ENCODE data around the gene CROCC. TPM values are rescaled to one million over a fixed set of nuclear protein-coding genes. Genes with fewer than 3 reads are reported as not detected.
"Not testable (repeated sequence)": the region's sequence is repeated elsewhere in the genome, so short reads cannot be mapped to it uniquely, and the experiment has no call there.

The CROCC gene, protein sequence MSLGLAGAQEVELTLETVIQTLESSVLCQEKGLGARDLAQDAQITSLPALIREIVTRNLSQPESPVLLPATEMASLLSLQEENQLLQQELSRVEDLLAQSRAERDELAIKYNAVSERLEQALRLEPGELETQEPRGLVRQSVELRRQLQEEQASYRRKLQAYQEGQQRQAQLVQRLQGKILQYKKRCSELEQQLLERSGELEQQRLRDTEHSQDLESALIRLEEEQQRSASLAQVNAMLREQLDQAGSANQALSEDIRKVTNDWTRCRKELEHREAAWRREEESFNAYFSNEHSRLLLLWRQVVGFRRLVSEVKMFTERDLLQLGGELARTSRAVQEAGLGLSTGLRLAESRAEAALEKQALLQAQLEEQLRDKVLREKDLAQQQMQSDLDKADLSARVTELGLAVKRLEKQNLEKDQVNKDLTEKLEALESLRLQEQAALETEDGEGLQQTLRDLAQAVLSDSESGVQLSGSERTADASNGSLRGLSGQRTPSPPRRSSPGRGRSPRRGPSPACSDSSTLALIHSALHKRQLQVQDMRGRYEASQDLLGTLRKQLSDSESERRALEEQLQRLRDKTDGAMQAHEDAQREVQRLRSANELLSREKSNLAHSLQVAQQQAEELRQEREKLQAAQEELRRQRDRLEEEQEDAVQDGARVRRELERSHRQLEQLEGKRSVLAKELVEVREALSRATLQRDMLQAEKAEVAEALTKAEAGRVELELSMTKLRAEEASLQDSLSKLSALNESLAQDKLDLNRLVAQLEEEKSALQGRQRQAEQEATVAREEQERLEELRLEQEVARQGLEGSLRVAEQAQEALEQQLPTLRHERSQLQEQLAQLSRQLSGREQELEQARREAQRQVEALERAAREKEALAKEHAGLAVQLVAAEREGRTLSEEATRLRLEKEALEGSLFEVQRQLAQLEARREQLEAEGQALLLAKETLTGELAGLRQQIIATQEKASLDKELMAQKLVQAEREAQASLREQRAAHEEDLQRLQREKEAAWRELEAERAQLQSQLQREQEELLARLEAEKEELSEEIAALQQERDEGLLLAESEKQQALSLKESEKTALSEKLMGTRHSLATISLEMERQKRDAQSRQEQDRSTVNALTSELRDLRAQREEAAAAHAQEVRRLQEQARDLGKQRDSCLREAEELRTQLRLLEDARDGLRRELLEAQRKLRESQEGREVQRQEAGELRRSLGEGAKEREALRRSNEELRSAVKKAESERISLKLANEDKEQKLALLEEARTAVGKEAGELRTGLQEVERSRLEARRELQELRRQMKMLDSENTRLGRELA (N-terminal part only)
- total RNA-seq = 51.5 TPM in 2 replicates
- long read RNA-seq, partial matches to known transcripts = 2 of 4 reads
- long read RNA-seq, other reads (novel, unspliced or antisense) = 2 of 4 reads

DNA sequence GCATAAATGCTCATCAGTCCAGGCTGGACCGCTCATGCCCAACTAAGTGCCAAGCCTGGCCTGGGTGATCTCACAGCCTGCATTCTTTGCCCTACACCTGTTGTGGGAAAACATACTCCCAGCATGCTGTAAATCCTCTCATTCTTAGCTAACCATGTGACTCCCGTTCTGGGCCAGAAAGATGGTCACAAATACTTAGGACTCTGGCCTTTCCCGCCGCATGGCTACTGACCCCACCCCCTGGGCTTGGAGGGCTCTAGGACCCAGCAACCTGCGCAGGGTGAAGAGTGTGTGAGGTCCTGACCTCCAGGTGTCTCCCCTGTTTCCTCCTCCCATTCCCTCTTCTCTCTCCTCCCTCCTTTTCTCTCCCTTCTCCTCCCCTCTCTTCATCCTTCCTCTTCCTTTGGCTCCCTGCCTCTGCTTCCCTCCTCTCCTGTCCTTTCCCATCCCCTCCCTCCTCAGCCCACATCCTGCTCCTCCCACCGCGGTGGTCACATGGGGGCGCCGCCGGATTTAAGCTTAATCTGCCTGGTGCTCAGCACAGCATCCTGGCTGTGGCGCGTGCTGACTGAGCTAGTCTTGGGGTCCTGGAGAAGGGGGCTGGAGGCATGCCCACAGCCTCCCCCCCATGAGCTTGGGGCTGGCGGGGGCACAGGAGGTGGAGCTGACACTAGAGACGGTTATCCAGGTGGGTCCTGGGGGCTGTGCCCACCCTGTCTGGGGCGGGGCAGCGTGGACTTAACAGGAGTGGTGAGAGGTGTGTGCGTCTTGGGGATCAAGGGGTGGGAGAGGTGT is at the start of gene CROCC:
Gene CROCC, plus strand, starts transcription at position 541 of the 795 bp plus-strand sequence. Its CDS starts 88 bp downstream, at position 629.
- H3K9me3 Mint-ChIP-seq (ENCODE audit: low read depth) = no peaks in the 10 kb centered on the region
- H3K4me1 Mint-ChIP-seq (ENCODE audit: low read depth) = peaks cover 9% of the 10 kb centered on the region
- no peak for DNase-seq (ENCODE audit: low spot score, unreplicated experiment)
- no peaks in the 10 kb centered on the region for H3K27me3 Mint-ChIP-seq
- peak within 1 kb of the TSS; percentile 64 for H3K4me3 Mint-ChIP-seq (ENCODE audit: low read depth)
- peak within 1 kb of the TSS; percentile 13 for H3K27ac Mint-ChIP-seq
- H3K36me3 Mint-ChIP-seq (ENCODE audit: insufficient read depth) = no peaks in the 10 kb centered on the region
- TF ChIP-seq, protein P1, sequence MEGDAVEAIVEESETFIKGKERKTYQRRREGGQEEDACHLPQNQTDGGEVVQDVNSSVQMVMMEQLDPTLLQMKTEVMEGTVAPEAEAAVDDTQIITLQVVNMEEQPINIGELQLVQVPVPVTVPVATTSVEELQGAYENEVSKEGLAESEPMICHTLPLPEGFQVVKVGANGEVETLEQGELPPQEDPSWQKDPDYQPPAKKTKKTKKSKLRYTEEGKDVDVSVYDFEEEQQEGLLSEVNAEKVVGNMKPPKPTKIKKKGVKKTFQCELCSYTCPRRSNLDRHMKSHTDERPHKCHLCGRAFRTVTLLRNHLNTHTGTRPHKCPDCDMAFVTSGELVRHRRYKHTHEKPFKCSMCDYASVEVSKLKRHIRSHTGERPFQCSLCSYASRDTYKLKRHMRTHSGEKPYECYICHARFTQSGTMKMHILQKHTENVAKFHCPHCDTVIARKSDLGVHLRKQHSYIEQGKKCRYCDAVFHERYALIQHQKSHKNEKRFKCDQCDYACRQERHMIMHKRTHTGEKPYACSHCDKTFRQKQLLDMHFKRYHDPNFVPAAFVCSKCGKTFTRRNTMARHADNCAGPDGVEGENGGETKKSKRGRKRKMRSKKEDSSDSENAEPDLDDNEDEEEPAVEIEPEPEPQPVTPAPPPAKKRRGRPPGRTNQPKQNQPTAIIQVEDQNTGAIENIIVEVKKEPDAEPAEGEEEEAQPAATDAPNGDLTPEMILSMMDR (IDR thresholded peaks at IDR 0.05; ENCODE audit: unreplicated experiment) = no peak

DNA sequence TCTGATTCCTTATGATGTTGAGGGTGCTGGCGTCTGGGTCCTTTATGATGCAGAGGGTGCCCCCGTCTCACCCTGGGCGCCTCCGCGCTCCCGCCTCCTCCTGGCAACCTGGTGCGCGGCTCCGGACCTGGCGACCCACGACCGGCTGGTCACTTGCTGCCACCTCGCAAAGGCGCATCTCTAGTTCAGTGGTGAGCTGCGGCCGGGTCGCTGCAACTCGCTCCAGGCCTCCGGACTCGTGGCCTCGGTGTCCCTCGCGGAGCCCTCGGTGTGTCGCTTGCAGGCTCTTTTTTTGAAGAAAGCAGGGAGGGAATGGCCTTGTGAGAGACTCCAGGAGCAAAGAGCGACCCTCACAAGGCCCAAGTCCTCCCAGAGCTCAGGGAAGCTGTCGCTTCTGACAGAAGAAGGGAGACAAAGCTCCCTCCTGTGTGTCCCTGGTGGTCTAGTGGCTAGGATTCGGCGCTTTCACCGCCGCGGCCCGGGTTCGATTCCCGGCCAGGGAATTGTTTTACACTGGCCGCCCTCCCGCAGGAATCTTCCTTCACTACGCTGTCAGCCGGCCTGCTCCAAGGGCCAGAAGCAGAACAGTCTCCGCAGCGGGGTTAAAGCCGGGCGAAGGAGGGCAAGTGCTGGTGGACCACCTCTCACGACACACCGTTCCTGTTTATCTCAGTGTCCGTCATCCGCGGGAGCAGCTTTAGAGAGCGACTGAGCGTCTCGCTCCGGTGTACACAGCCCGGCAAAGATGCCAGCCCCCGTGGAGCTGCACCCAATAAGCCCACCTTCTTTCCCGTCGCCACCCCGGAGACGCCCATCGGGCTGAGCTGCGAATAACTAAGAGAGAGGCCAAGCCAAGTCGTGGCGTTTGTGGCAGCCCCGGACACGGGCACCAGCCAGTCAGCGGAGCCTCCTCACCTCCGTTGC is 49.3 kb upstream of the CROCC start:
- not testable (repeated sequence) for H3K36me3 Mint-ChIP-seq (ENCODE audit: insufficient read depth)
- H3K27ac Mint-ChIP-seq = peak overlapping the region; percentile 80
- H3K27me3 Mint-ChIP-seq = peaks cover 44% of the 10 kb centered on the region

DNA sequence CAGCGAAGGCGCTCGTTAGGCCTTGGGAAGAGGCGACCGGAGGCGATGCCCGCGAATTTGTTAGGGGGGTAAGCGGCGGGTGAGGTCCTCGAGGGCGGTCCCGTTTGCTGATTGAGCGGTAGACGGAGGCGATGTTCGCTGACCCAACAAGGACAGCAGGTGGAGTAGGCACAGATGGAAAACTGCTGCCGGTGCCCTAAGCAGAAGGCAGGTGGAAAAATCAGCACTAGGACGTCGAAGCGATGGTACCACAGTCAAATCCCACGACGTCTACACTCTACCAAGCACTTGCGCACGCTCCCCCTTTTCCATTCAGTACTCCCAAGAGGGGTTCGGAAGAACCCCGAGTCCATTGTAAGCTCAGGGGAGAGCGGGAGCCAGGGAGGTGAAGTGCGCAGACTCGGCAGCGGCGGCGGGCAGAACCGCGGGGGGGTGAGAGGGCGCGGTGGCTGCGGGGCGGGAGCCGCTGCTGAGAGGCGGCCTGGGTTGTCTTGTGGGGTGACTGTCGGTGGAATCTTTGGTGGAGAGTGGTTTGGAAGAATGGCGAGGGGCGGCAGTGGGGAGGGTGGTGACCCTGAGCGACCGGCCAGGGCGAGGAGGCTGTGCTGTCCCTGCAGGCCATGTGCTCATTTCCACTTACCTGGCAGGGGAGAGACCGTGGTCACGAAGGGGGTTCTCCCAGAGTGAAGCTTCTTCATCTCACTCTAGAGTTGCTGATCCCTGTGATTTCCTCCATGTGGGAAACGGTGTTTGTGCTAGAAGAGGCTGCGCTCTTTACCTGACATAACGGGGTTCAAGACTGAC is 48.5 kb upstream of the CROCC start:
- H3K27ac Mint-ChIP-seq; H3K4me1 Mint-ChIP-seq (ENCODE audit: low read depth); H3K36me3 Mint-ChIP-seq (ENCODE audit: insufficient read depth); H3K9me3 Mint-ChIP-seq (ENCODE audit: low read depth): not testable (repeated sequence)
- Mint-ChIP-seq H3K4me3 (ENCODE audit: low read depth) (peak overlapping the region; percentile 70), H3K27me3 (peaks cover 44% of the 10 kb centered on the region)
- DNase-seq (ENCODE audit: low spot score, unreplicated experiment) = peak; percentile 55

More for the DNA sequence above, 49.3 kb upstream of the CROCC start:
- H3K4me3 Mint-ChIP-seq (ENCODE audit: low read depth) = peak overlapping the region; percentile 70
- not testable (repeated sequence) for H3K4me1 Mint-ChIP-seq (ENCODE audit: low read depth); DNase-seq (ENCODE audit: low spot score, unreplicated experiment); H3K9me3 Mint-ChIP-seq (ENCODE audit: low read depth)

DNA sequence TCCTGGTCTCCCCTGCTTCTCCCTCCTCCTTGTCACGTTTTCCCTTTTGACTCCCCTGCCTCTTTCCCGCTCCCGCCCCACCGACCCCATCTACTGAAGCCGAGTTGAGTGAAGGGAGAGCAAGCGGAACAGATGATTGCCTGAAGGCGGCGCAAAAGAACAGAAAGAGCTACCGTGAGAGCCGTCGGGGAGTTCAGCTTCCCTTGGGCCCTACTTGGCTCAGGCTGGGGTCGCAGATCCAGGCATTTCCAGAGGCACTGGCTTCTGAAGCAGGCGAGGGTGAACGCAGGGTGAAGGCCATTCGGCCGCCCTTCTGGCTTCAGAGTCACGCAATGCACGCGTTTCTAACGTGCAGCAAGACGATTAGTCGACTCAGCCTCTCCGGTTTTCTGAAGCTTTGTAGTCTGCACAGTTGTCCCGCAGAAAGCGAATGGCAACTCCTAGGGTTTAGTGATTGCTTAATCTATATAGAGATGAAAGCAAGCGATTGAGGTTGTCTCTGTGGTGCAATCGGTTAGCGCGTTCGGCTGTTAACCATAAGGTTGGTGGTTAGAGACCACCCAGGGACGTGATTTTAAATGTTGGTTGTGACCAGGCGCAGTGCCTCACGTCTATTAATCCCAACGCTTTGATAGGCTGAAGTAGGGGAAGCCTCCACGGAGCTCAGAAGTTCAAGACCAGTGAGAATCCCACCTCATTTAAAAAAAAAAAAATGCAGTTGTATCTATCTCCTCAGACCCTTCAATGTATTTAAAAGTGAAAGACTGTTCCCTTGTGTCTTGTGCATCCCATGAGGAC is 46.6 kb upstream of the CROCC start:
- not testable (repeated sequence) for H3K27ac Mint-ChIP-seq; H3K4me3 Mint-ChIP-seq (ENCODE audit: low read depth); H3K36me3 Mint-ChIP-seq (ENCODE audit: insufficient read depth); H3K4me1 Mint-ChIP-seq (ENCODE audit: low read depth); DNase-seq (ENCODE audit: low spot score, unreplicated experiment); H3K9me3 Mint-ChIP-seq (ENCODE audit: low read depth)
- H3K27me3 Mint-ChIP-seq = peaks cover 46% of the 10 kb centered on the region

DNA sequence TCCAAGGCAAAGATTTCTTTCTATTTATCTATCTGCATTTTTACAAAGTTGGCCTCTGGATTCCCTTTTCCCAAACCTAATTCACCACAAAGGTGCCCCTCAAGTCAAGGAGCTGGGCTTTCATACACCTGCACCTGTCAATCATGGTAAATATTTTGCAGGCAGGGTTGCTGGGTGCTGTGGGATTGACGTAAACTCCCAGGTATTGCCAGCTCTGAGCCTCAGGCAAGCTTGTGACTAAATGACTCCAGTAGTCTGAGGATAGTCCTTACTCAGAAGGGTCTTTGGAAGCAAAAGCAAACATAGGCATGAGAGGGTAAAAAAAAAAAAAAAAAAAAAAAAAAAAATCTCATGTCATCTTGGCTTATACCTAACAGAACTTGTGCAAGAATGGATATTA is 40.0 kb upstream of the CROCC start:
- H3K36me3 Mint-ChIP-seq (ENCODE audit: insufficient read depth); DNase-seq (ENCODE audit: low spot score, unreplicated experiment); H3K4me3 Mint-ChIP-seq (ENCODE audit: low read depth); H3K27ac Mint-ChIP-seq; H3K27me3 Mint-ChIP-seq; H3K9me3 Mint-ChIP-seq (ENCODE audit: low read depth): not testable (repeated sequence)
- peaks cover 14% of the 10 kb centered on the region for H3K4me1 Mint-ChIP-seq (ENCODE audit: low read depth)
